BLaER1 treated with 17β-estradiol and CSF1 and Interleukin-3, amounts not matched to agents 10 nM and 100 nM (cell line): ENCODE measurements around the gene SLC16A4.

ENCODE experiments used
- H3K27ac ChIP-seq, 11 experiments: shearing (Covaris generic); formaldehyde crosslinking; 2 replicates each; pipeline ENCODE4 v1.8.1; 2022
- H3K27me3 ChIP-seq, 11 experiments: shearing (Covaris generic); formaldehyde crosslinking; 2 replicates each; pipeline ENCODE4 v1.8.1; 2022
- H3K36me3 ChIP-seq, 11 experiments: shearing (Covaris generic); formaldehyde crosslinking; 2 replicates each; pipeline ENCODE4 v1.8.1; 2022
- H3K4me1 ChIP-seq, 10 experiments: shearing (Covaris generic); formaldehyde crosslinking; 2 replicates each; pipeline ENCODE4 v1.8.1; 2022
- H3K4me2 ChIP-seq, 11 experiments: shearing (Covaris generic); formaldehyde crosslinking; 2 replicates each; pipeline ENCODE4 v1.8.1; 2022
- H3K4me3 ChIP-seq, 10 experiments: shearing (Covaris generic); formaldehyde crosslinking; 2 replicates each; pipeline ENCODE4 v1.8.1; 2022
- H3K9ac ChIP-seq, 11 experiments: shearing (Covaris generic); formaldehyde crosslinking; 2 replicates each; pipeline ENCODE4 v1.8.1; 2022
- H3K9me3 ChIP-seq, 11 experiments: shearing (Covaris generic); formaldehyde crosslinking; replicated peaks in 1 of 11; 2 replicates each; pipeline ENCODE4 v1.8.1; 2022
- H4K20me1 ChIP-seq, 11 experiments: shearing (Covaris generic); formaldehyde crosslinking; 2 replicates each; pipeline ENCODE4 v1.8.1; 2022
- Cebpa-rat ChIP-seq, 11 experiments: shearing (Covaris generic); IDR thresholded peaks; 2 replicates each; pipeline ENCODE4 v1.8.1; 2022

The SLC16A4 gene

DNA sequence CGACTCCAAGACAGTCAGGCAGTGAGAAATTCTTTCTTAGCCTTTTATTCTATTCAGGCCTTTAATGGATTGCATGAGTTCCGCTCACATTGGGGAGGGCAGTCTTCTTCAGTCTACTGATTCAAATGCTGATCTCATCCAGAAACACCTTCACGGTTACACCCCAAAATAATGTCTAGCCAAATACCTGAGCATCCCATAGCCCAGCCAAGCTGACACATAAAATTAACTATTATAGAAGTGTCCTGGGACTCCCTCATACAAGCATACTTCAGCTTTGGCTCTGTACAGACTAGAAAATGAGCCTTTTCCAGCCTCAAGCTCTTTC, 3.6 kb upstream of the SLC16A4 start:
- H3K9ac ChIP-seq = no peak overlapping the region
- H3K27me3 ChIP-seq = no peaks in the 10 kb centered on the region
- H3K4me2 ChIP-seq = no peak overlapping the region
- peaks cover 0 to 6% (median 0%) of the 10 kb centered on the region in 10 experiments; a peak in 5 of 20 replicates for H3K4me1 ChIP-seq
- no peak overlapping the region for H3K27ac ChIP-seq
- peaks cover 10 to 19% (median 17%) of the 10 kb centered on the region in 11 experiments for H3K9me3 ChIP-seq
- no peak overlapping the region for H3K4me3 ChIP-seq
- no peak for TF ChIP-seq Cebpa-rat (IDR thresholded peaks at IDR 0.05)
- peaks cover 48 to 61% (median 55%) of the 10 kb centered on the region in 11 experiments for H3K36me3 ChIP-seq
- H4K20me1 ChIP-seq = no peaks in the 10 kb centered on the region

DNA sequence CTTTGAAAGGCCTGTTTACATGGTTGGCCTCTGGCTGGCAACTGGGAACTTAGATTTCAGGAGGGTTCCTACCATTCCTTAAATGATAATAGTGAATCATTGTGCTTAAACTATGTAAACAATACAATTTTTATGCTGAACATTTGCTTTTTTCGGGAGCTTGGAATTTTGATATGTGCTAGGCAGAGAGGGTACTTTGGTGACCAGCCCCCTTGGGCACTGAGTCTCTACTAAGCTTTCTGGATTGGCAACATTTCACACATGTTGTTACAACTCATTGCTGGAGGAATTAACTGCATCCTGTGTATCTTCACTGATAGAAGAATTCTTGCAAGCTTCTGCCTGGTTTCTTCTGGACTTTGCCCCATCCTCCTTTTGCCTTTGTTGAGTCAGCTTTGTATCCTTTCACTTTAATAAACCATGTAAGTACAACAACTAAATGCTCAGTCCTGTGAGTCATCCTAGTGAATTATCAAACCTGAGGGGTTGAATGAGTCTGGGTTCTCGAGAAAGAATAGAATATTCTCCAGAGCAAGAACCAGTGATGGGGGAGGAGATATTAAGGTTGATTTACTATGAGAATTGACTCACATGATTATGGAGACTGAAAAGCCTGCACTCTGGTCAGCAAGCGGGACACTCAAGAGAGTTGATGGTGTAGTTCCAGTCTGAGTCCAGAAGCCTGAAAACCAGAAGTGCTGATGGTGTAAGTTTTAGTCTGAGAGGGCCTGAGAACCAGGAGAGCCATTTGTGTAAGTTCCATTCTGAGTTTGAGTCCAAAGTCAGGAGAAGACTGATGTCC, 3.1 kb upstream of the SLC16A4 start:
- Histone ChIP-seq H3K27me3 (no peaks in the 10 kb centered on the region), H3K4me1 (peaks cover 0 to 6% (median 0%) of the 10 kb centered on the region in 10 experiments; a peak in 5 of 20 replicates), H3K27ac (no peak overlapping the region), H3K4me3 (no peak overlapping the region), H3K36me3 (peaks cover 42 to 55% (median 50%) of the 10 kb centered on the region in 11 experiments), H3K4me2 (no peak overlapping the region), H4K20me1 (no peaks in the 10 kb centered on the region), H3K9ac (no peak overlapping the region), H3K9me3 (peaks cover 10 to 19% (median 17%) of the 10 kb centered on the region in 11 experiments)
- TF ChIP-seq Cebpa-rat (IDR thresholded peaks at IDR 0.05) = no peak

DNA sequence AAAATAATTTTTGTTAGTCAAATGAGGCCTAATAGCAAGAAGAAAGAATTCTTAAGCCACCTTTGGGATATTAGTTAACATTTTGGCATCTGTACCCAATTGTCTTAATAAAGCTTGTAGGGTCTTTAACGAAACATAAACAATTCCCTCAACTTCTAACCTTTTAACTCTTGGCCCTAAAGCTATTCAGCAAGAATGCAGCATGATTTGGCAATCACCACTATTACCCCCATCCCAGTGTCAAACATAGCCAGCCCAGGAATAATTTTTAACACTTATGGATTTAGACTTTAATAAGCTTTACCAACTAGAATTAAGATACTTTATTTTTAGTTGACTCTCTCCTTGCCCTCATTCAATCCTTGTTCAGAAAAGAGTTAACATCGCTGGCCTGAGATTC, 2.5 kb upstream of the SLC16A4 start:
- Histone ChIP-seq H3K4me3 (no peak overlapping the region), H3K36me3 (peaks cover 37 to 50% (median 44%) of the 10 kb centered on the region in 11 experiments), H3K27me3 (no peaks in the 10 kb centered on the region), H4K20me1 (no peaks in the 10 kb centered on the region), H3K9me3 (peaks cover 10 to 19% (median 17%) of the 10 kb centered on the region in 11 experiments), H3K4me1 (peaks cover 0 to 6% (median 0%) of the 10 kb centered on the region in 10 experiments; a peak in 5 of 20 replicates), H3K4me2 (no peak overlapping the region), H3K9ac (no peak overlapping the region), H3K27ac (no peak overlapping the region)
- TF ChIP-seq Cebpa-rat (IDR thresholded peaks at IDR 0.05) = no peak

DNA sequence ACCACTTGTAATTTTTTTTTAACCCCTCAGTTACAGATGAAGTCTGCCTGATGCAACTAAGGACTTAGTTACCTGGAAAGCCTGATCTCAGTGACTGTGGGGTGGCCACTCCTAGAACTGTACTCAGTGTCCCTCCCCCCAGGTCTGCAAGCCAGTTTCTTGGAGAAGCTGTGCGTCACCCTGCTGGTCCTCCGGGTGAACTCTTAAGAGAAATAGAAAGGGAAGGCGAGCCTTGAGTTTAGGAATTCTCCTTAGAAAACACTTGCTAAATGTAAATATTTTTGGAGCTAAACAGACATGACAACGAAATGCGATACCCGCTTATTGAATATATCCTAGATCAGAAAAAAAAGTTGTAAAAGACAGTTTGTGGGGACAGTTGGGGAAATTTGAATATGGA, 730 bp downstream of the SLC16A4 start:
- H3K9ac ChIP-seq = no peak overlapping the region
- no peak for TF ChIP-seq Cebpa-rat (IDR thresholded peaks at IDR 0.05)
- peaks cover 2 to 11% (median 5%) of the 10 kb centered on the region in 10 experiments; a peak in 19 of 20 replicates for H3K4me1 ChIP-seq
- H3K9me3 ChIP-seq = no peaks in the 10 kb centered on the region
- no peak overlapping the region for H3K4me3 ChIP-seq
- H3K36me3 ChIP-seq = peaks cover 5 to 27% (median 14%) of the 10 kb centered on the region in 11 experiments; a peak in 21 of 22 replicates
- no peaks in the 10 kb centered on the region for H3K27me3 ChIP-seq
- H3K4me2 ChIP-seq = no peak overlapping the region
- no peak overlapping the region for H3K27ac ChIP-seq
- H4K20me1 ChIP-seq = no peaks in the 10 kb centered on the region

DNA sequence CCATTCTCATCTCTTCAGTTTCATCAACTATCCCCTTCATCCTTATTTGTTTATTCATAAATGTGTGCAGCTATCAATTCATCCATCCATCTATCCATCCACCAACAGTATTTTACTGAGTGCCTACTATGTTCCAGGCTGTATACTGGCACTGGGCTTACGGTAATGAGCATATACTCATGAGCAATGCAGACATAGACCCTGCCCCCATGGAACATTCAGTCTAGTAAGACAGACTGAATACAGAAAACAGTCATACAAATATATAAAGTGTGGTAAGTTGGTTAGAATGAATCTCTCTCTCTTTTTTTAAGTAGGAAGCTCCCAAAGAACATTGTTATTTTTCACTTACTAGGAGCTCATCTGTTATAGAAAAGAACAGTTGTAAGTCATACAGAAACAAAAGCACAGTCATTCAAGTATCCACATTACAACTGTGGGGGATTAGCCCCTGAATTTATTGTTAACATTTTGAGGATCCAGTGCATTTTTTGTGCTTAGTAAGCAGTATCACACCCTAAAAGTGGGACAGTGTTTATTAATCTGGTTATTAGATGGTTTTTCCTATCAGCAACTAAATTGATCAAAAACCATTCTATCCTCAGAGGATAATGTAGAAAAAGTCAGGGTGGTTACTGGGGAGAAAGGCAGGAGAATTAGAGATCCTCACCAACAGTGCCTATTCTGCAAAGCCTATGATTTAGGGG, 3.6 kb downstream of the SLC16A4 start:
- Histone ChIP-seq H3K4me1 (peaks cover 24 to 39% (median 34%) of the 10 kb centered on the region in 10 experiments), H3K9ac (no peak overlapping the region), H3K4me2 (no peak overlapping the region), H3K36me3 (peaks cover 0 to 23% (median 0%) of the 10 kb centered on the region in 11 experiments; a peak in 5 of 22 replicates), H4K20me1 (no peaks in the 10 kb centered on the region), H3K27ac (no peak overlapping the region), H3K4me3 (no peak overlapping the region), H3K9me3 (no peaks in the 10 kb centered on the region), H3K27me3 (no peaks in the 10 kb centered on the region)
- no peak for TF ChIP-seq Cebpa-rat (IDR thresholded peaks at IDR 0.05)

DNA sequence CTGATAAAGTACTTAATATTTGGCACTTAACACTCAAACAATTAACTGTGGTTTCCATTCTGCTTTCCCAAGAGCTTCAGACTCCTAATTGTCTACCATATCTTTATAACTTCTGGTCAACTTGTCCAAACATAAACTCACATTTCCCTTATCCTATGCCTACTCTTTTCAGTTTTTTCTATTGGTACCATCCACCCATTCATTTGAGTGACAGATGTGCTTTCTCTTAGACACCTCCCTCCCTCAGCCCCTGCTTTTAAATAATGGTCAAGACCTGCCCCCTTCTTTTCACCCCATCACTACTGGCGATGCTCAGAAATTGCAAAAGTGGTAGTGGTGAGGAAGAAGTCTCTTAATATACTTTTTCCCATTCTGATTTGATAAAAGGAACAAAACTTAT, 5.5 kb downstream of the SLC16A4 start:
- no peak overlapping the region for H3K4me3 ChIP-seq
- H3K9ac ChIP-seq = no peak overlapping the region
- no peak for TF ChIP-seq Cebpa-rat (IDR thresholded peaks at IDR 0.05)
- H3K27me3 ChIP-seq = no peaks in the 10 kb centered on the region
- H3K36me3 ChIP-seq = peaks cover 0 to 35% (median 6%) of the 10 kb centered on the region in 11 experiments; a peak in 8 of 22 replicates
- H3K9me3 ChIP-seq = no peaks in the 10 kb centered on the region
- H3K27ac ChIP-seq = peak overlapping the region in 4 of 11 experiments; percentile 76 to 79 (median 78); a peak in 5 of 22 replicates
- H3K4me1 ChIP-seq = peaks cover 27 to 51% (median 45%) of the 10 kb centered on the region in 10 experiments
- H3K4me2 ChIP-seq = peak overlapping the region; percentile 59 to 91 (median 84); a peak in 19 of 22 replicates
- no peaks in the 10 kb centered on the region for H4K20me1 ChIP-seq

DNA sequence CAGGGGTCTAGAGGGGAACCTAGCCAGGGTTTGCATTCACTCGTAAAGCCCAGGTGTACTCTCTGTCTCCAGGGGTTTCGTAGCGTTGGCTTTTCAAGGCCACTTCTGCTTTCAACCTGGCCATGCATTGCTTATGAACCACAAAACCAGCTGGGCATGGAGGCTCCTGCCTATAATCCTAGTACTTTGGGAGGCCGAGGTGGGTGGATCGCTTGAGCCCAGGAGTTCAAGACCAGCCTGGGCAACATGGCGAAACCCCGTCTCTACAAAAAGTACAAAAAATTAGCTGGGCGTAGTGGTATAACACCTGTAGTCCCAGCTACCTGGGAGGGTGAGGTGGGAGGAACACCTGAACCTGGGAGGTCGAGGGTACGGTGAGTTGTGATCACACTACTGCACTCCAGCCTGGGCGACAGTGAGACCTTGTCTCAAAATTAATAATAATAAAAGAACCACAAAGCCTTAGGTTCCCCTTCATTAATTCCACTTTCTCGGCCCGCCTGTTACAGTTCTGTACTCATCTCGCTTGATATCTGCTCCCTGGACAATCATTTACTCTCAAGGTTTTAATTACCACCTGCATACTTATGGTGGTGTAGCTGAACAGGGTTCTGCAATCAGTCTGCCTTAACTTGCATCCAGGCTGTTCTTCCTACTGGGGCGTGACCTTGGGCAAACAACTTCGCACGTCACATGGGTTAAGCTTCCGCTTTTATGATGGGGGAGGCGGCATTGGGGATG, 6.1 kb downstream of the SLC16A4 start:
- Histone ChIP-seq H3K9me3 (no peaks in the 10 kb centered on the region), H3K27ac (peak overlapping the region in 9 of 11 experiments; percentile 59 to 79 (median 76); a peak in 18 of 22 replicates), H4K20me1 (no peaks in the 10 kb centered on the region), H3K36me3 (peaks cover 0 to 39% (median 7%) of the 10 kb centered on the region in 11 experiments; a peak in 12 of 22 replicates), H3K4me1 (peaks cover 27 to 56% (median 50%) of the 10 kb centered on the region in 10 experiments), H3K4me3 (0 out of 20 replicates have a peak overlapping the region, but pooled peaks of 1 of the 10 experiments have one; percentile 47), H3K9ac (peak overlapping the region in 7 of 11 experiments; percentile 36 to 67 (median 59); a peak in 6 of 22 replicates), H3K4me2 (peak overlapping the region; percentile 59 to 91 (median 84)), H3K27me3 (no peaks in the 10 kb centered on the region)
- TF ChIP-seq Cebpa-rat (IDR thresholded peaks at IDR 0.05) = no peak

DNA sequence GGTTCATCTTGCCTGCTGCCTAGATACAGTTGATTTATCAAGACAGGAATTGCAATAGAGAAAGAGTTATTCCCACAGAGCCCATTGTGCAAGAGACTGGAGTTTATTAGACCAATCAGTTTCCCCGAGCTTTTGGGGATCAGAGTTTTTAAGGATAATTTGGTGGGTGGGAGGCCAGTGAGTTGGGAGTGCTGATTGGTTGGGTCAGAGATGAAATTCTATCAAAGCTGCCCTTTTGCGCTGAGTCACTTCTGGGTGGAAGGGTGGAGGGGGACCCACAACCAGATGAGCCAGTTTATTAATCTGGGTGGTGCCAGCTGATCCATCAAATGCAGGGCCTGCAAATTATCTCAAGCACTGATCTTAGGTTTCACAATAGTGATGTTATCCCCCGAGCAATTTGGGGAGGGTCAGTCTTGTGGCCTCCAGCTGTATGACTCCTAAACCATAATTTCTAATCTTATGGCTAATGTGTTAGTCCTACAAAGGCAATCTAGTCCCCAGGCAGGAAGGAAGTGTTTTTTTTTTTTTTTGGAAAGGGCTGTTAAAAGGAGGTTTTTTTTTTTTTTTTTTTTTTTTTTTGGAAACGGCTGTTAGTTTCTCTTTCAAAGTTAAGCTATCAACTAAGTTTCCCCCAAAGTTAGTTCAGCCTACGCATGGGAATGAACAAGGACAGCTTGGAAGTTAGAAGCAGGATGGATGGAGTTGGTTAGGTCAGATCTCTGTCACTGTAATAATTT, 7.4 kb downstream of the SLC16A4 start:
- H3K4me2 ChIP-seq = peak overlapping the region; percentile 59 to 91 (median 84)
- H3K27me3 ChIP-seq = no peaks in the 10 kb centered on the region
- TF ChIP-seq Cebpa-rat (IDR thresholded peaks at IDR 0.05) = peak in 2 of 11 experiments; percentile 44 to 54; a peak in 2 of 22 replicates
- peak overlapping the region in 10 of 11 experiments; percentile 59 to 79 (median 76); a peak in 21 of 22 replicates for H3K27ac ChIP-seq
- H3K4me3 ChIP-seq = peak overlapping the region in 5 of 10 experiments; percentile 3 to 47 (median 23); a peak in 4 of 20 replicates
- no peaks in the 10 kb centered on the region for H3K9me3 ChIP-seq
- H3K4me1 ChIP-seq = peaks cover 28 to 69% (median 62%) of the 10 kb centered on the region in 10 experiments
- H3K9ac ChIP-seq = peak overlapping the region in 10 of 11 experiments; percentile 36 to 67 (median 58); a peak in 15 of 22 replicates
- peaks cover 4 to 48% (median 19%) of the 10 kb centered on the region in 11 experiments; a peak in 18 of 22 replicates for H3K36me3 ChIP-seq
- H4K20me1 ChIP-seq = no peaks in the 10 kb centered on the region
